GM19099 (cell line): ENCODE measurements around the gene LRRC73.
A peak's percentile ranks its signal among the peaks of the same experiment; 100 is the strongest.

Experiments used
- POLR2A ChIP-seq: IDR thresholded peaks from 3 replicates; pipeline ENCODE4 v1.6.1; 2011; ENCODE audit warnings: low read depth; ENCODE audit not compliant: insufficient read length; ENCODE audit errors: extremely low read depth

LRRC73 gene, protein sequence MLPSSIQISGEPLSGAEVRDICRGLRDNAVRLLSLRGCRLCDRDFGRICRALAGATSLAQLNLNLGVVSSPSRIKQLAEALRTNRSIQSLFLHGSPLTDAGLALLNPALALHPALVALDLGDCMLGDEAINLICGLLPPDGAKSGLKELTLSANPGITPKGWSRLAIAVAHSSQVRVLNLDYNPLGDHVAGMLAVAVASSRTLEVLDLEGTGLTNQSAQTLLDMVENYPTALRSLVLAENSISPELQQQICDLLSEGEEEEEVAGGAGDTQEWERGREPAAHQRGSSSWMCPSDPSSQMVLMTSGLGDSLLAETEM

DNA sequence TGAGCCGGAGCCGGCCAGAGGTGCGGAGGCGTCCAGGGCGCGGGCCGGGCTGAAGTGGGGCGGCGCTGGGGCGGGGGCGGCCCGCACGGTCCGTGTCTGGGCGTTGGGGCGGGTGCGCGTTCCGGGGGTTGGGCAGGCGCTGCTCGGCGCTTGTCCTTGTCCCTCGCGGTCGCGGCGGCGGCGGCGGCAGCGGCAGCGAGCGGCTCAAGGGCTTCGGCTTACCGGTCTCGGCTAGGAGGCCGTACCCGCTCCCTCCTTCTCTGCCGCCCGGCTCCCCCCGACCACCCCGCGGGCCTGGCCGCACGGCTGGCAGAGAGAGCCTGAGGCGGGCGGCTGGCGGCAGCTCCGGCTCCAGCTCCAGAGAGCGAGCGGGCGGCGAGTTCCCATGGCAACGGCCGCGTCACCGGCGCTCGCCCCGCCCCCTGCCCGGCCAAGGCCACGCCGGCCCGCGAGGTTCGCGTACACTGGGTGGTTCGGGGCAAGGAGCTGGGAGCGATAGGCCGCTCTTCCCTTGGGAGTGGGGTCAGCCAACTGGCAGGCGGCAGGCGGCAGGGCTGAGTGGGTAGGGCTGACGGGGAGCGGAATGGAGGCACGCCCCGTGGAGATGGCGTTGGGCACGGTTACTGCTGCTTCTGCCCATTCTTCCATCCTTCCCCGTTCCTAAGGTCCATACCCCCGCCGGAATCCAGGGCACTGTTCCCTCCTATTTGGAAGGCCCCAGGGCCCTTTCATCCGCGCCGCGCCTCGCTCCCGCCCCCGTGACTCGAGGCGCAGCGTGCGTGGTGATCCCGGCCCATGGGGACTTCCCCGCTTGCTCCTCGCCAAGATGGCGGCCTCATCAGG lies at the start of gene LRRC73:
LRRC73 (minus strand) TSS at position 363 of the 843 bp plus-strand sequence. CDS start 561 bp downstream, outside the sequence.
- TF ChIP-seq POLR2A: peak; percentile 27

DNA sequence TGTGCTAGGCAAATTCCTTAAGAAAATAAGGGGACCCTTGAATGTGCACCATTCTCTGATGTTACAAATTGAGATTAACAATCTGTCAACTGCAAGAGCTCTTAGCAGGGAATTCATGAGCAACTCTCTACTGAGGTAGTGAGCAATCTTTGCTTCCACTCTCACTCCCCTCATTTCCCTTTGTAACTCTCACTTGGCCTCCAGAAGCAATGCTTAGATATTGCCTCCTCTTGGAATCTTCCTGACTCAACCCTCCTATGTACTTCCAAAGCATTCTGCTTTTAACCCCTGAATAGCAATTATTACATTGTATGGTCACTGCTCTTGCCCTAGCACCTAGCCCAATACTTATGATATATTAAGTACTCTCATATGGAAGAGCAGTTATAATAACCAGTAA lies 49.2 kb upstream of the LRRC73 start:
- no peak for TF ChIP-seq POLR2A

DNA sequence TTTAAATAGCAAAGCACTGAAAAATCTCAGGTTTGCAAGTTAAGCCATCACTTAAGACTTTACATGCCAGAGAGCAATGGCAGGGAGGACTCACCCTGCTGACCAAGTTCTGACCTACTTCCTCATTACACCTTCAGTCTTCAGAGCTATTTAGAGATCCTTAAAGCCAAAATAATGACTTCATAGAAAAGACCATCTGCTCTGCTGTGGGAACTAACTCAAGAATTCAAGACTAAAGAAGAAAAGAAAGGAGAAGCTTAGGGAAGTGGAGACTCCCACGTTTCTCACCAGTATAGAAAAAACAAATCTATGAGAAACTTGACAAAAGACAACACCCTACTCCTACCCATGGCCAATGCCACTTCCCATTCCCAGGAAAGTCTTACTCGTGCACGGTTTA lies 37.1 kb upstream of the LRRC73 start:
- no peak for TF ChIP-seq POLR2A

DNA sequence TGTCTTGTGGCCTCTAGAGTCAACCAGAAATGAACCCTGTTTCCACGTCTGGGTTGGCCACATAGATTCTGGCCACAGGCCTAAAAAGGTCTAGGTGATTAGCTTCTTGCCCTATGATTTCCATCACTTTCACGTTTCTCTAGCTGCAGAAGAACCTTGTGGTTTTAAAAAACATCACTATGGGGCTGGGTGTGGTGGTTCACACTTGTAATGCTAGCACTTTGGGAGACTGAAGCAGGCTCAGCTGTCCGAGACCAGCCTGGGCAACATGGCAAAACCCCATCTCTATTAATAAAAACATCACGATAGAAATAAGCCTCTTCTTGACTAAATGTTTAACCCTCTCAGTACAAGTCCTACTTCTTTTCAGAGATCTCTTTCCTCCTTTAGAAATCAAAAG lies 34.3 kb upstream of the LRRC73 start:
- no peak for TF ChIP-seq POLR2A

DNA sequence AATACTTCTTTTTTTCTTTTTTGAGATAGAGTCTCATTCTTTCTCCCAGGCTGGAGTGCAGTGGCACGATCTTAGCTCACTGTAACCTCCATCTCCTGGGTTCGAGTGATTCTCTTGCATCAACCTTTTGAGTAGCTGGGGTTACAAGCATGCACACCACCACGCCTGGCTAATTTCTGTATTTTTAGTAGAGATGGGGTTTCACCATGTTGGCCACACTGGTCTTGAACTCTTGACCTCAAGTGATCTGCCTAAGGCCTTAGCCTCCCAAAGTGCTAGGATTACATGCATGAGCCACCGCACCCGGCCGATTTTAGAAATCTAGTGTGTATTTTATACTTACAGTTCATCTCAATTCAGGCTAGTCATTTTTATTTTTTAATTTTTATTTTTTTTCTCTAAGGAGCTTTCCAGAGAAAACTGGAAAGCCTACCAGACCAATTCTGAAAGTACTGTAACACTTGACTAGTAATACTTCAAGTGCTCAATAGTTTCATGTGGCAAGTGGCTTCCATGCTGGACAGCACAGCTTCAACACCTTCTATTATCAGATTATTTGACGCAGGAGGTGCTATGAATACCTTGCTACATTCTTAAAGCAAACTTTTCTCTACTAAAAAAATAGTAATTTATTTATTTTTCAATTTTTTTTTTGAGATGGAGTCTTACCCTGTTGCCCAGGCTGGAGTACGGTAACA lies 31.8 kb upstream of the LRRC73 start:
- TF ChIP-seq POLR2A: no peak

DNA sequence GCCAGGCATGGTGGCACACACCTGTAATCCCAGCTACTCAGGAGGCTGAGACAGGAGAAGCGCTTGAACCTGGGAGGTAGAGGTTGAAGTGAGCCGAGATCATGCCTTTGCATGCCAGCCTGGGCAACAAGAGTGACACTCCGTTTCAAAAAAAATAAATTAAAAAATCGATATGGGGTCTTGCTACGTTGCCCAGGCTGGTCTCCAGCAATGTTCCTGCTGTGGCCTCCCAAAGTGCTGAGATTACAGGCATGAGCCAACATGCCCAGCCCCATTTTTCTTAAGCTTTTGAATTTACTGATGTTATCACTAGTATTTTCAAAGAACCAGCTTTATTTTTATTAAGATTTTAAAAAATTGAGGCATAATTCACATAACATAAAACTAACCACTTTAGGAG lies 30.4 kb upstream of the LRRC73 start:
- no peak for TF ChIP-seq POLR2A

DNA sequence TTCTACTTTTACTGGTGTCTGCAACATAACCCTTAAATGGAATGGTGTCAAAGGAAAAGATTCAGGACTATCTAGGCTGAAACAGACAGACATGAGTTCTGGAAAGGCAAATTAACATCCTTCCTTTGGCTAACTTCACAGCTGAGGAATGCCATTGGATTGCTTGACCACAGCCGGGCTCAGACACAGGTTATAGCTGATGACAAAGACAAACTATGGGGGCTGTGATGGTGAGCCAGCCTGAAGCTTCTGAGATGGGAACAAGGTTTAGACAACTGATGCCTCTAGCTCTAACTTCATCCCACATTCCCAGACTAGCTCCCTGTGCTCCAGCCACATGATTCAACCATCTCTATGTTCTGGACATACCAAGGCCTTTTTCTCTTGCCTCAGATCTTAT lies 22.1 kb upstream of the LRRC73 start:
- no peak for TF ChIP-seq POLR2A

DNA sequence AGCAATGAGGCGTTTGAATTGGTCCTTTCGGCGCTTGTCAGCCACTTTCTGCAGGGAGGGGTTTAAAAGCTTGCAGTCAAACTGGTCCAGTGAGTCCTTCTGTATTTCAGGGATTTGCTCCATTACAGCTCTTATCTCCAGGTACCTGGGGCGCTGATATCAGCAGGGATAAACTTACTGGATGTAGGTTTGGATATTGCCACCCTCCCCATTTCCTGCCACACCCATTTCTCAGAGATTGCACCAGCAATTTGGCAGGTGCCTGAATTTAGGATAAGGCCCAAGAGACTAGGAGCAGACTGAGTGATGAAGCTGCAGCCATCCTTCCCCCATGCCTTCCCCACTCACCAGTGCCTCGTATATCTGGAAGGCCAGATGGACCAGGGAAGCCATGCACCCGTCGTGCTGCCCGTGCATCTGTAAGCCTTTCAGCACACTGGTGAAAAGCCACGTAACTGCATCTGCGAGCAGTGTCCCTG lies 14.4 kb upstream of the LRRC73 start:
- TF ChIP-seq POLR2A: peak; percentile 20

DNA sequence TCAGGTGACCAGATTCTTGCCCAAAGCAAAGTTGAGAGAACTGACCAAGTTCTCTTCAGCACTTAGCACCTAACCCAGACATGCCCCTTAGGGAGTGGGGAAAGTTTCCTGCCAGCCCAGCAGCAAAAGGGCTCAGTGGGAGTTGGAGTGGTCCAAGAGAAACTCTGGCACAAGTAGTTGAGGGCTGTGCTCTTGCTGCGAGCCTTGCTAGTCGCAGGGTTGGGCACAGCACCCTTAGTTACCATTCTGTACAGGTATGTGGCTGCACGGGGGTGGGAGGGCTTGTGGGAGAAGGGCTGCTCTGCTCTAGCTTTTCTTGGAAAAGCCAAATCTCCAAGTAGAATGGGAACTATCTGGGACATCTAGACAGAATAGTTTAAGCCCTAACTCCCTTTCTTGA lies 13.1 kb upstream of the LRRC73 start:
- TF ChIP-seq POLR2A: no peak

DNA sequence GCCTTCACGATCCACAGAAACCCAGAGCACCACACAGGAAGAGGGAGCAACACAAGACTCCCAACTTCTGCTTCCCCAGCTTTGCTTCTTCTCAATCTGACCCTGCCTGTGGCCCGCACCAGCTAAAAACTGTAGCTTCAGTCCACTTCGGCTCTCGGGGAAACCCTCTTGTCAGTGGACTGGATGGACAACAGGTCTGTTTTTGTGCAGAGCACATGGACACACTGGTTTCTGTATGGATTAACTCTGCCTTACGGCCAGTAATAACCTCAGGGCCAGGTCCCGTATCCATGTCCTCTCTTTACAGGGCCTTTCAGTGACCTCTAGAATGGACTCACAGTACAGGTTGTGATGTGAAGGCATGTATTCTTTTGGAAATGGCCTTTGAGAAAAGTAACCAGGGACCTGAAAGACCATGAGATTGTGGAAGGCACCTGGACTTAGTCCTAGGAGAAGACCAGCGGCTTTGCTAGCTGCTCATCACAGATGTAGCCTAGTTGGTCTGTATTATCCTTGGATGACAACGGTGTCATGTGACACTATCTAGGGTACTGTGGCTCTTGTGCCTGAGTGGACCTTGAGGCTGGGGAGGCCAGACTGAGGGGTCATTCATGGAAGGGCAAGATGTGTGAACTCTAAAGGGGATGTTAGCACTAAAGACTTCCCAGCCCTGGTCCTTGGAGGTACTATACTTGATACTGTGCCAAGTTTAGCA lies 12.6 kb upstream of the LRRC73 start:
- no peak for TF ChIP-seq POLR2A

DNA sequence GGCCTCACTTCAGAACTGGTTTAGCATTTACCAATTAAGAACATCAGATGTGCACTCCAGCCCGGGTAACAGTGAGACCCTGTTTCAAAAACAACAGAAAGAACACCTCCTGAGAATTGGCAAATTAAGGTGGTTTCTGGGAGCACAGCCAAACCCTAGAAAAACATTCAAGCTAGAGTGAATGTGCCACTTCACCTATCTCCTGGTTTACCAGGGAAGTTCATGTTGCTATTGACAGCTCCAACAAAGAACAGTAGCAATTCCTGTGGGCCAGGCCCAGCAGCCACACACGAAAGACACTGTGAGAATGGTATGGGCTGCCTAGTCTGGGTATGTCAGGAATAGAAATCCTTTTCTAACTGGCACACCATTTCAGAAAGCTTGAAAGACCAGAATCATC lies 11.7 kb upstream of the LRRC73 start:
- TF ChIP-seq POLR2A: no peak

DNA sequence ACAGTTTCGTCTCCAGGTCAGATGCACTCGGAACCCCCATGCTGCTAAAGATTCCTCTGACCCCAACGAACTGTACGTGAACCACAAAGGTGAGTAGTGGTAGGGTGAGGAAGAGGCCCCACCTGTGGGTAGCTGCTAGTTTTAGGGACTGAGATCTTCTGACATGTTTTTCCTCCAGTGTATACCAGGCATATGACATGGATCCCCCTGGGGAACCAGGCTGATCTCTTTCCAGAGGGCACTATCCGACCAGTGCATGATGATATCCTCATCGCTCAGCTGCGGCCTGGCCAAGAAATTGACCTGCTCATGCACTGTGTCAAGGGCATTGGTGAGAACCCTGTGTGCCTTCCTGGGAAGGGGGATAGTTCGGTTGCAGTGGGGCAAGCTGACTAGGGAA lies 10.0 kb upstream of the LRRC73 start:
- TF ChIP-seq POLR2A: no peak

DNA sequence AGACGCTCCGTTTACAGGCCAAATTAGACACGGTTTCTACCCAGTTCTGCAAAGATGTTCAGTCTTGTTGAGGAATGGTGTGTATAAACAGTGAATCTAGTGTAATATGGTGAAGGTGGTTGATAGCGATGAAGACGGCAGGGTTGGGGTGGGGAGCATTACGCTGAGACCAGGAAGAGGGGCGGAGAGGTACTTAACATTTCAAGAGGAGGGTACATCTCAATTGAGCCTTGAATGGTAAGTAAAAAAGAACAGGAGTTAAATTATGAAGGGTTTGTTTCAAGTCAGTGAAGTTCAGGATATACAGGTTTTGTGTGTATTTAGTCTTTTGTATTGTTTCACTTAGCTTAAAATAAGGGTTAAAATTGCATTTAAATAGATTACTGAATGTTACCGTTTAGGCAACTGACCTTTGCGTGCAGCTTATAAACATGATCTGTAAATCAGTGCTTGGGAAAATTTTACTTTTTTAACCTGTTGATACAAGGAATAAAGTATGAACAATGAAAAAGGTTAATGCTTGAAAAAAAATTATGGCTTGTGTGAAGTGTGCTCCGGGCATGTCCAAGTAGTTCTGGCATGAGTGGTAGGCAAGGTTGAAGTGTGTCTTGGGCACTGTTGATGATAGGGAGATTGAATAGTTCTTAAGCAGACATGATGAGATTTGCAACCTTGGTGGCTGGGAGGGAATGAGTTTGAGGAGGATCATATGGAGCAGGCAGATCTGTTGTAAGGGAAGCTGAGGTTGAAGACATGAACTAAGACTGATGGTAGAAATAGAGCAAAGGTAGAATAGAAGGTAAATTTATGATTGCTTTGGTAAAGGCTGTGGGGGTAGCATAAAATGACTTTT lies 7.6 kb upstream of the LRRC73 start:
- no peak for TF ChIP-seq POLR2A

DNA sequence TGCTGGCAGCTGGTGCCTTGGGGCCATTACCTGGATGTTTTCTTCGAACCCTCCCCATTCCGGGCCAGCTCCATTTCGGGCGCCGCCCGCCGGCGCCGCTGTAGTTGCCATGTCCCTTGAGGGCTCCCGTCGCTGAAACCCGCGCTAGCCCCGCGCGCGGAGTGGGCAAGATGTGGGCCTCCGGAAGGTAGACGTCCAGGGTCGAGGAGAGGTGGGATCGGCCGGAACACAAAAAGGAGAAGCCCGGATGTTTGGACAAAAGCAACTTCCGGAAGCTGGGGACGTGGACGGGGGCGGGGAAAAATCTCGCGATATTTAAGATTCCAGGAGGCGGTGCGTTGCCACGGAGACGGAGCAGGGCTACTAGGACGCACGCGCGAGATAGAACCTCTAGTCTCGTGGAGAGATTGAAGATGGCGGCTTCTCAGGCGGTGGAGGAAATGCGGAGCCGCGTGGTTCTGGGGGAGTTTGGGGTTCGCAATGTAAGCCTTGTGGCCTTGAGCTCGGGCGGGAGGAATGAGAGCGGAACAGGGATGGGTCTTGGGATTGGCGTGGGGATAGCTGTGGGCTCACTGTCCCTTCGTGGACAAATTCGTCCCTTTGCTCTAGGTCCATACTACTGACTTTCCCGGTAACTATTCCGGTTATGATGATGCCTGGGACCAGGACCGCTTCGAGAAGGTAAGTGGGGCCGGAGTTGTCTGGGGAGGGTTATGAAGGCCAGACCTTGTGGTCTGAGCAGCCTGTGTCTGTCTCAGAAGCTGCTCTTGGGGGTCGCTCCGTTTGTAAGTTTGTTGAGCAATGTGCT lies 6.8 kb upstream of the LRRC73 start, which contains the start of the genes POLR1C and YIPF3:
POLR1C (plus strand) TSS at position 393 of the 808 bp plus-strand sequence; CDS start at position 414, 21 bp downstream.
YIPF3 (minus strand) TSS at position 230 of the 808 bp plus-strand sequence; CDS start at position 111, 119 bp downstream.
- peak; percentile 91 for TF ChIP-seq POLR2A

DNA sequence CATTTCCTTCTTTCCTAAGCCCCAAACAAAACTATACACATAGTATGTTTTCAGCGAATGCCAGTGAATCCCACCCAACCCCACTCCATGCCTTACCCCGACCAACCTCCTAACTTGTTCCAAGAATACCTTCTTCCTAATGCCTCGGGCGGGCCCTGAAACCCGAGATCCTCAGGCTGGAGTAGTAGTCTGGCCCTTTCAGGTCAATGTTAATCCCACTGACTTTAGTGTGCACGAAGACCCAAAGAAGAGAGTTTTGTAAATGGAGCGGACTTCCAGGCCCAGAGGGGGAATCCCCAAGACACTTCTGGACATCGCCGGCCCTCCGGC lies 6.2 kb upstream of the LRRC73 start:
- no peak for TF ChIP-seq POLR2A
